Skeletal muscle tissue (tissue), 4 donors: Measurements from ENCODE around the gene PRKCSH. TPM values are rescaled to one million over a fixed set of nuclear protein-coding genes. Genes with fewer than 3 reads are reported as not detected.
A peak's percentile ranks its signal among the peaks of the same experiment; 100 is the strongest.

Experiments
- H3K27ac ChIP-seq: one replicate; pipeline ENCODE4 v1.7.0; 2013; ENCODE audit warnings: mild to moderate bottlenecking, low read depth, low read length, inconsistent platforms
- H3K27me3 ChIP-seq, 3 donors: one replicate each; pipeline ENCODE4 v1.7.0; 2013; ENCODE audit warnings: low read length in 3 of 3; ENCODE audit not compliant: control insufficient read depth in 3 of 3, insufficient read depth in 3 of 3
- H3K36me3 ChIP-seq, 3 donors: one replicate each; pipeline ENCODE4 v1.7.0; 2013; ENCODE audit warnings: low read length in 3 of 3; ENCODE audit not compliant: control insufficient read depth in 3 of 3, insufficient read depth in 3 of 3
- H3K4me1 ChIP-seq, 3 donors: one replicate each; pipeline ENCODE4 v1.7.0; 2013; ENCODE audit warnings: low read length in 3 of 3, mild to moderate bottlenecking in 3 of 3; ENCODE audit not compliant: control insufficient read depth in 3 of 3, insufficient read depth in 3 of 3
- H3K4me3 ChIP-seq, 3 donors: one replicate each; pipeline ENCODE4 v1.7.0; 2013; ENCODE audit warnings: low read length in 3 of 3
- H3K9ac ChIP-seq, 3 donors: one replicate each; pipeline ENCODE4 v1.7.0; 2013; ENCODE audit warnings: low read length in 3 of 3, mild to moderate bottlenecking in 3 of 3, moderate library complexity in 2 of 3, low read depth in 1 of 3
- H3K9me3 ChIP-seq, 3 donors: one replicate each; pipeline ENCODE4 v1.7.0; 2013; ENCODE audit warnings: low read length in 3 of 3; ENCODE audit not compliant: control insufficient read depth in 3 of 3
- total RNA-seq: library from RNA; depleted of rRNA; stranded (reverse); fragments of >200 nt; gene quantifications from one replicate; pipeline ENCODE4 v1.2.3, GENCODE V29; 2014
- donor health status: Osteomylitis.

The PRKCSH gene
- total RNA-seq, 1 donor from 2014 or later, result 67.8 TPM

- Histone ChIP-seq H3K27me3 (peaks cover 0 to 6% (median 0%) of the 10 kb centered on the region in 3 donors), H3K4me1 (peaks cover 16 to 21% (median 17%) of the 10 kb centered on the region in 3 donors), H3K9me3 (no peaks in the 10 kb centered on the region), H3K36me3 (peaks cover 16 to 20% (median 20%) of the 10 kb centered on the region in 3 donors), H3K27ac (peak overlapping the region; percentile 70), H3K9ac (peak overlapping the region; percentile 45 to 91 (median 65)), H3K4me3 (peak overlapping the region; percentile 97 to 99 (median 99))
Measured at GRCh38 chr19:11434703-11435056, 755 bp upstream of the PRKCSH start.

- Histone ChIP-seq H3K4me3 (peak overlapping the region; percentile 97 to 99 (median 99)), H3K36me3 (peaks cover 18 to 23% (median 22%) of the 10 kb centered on the region in 3 donors), H3K27ac (peak overlapping the region; percentile 70), H3K9ac (peak overlapping the region; percentile 72 to 91 (median 91)), H3K27me3 (no peaks in the 10 kb centered on the region), H3K9me3 (no peaks in the 10 kb centered on the region), H3K4me1 (peaks cover 16 to 21% (median 17%) of the 10 kb centered on the region in 3 donors)
Measured at GRCh38 chr19:11435833-11436313, 438 bp downstream of the PRKCSH start.

GRCh38 chr19:11437955-11438354 lies 2.5 kb downstream of the PRKCSH start:
- H3K36me3 ChIP-seq, result peaks cover 36 to 38% (median 37%) of the 10 kb centered on the region in 3 donors
- no peak overlapping the region for H3K9ac ChIP-seq
- no peaks in the 10 kb centered on the region for H3K9me3 ChIP-seq
- no peaks in the 10 kb centered on the region for H3K27me3 ChIP-seq
- no peak overlapping the region for H3K27ac ChIP-seq
- H3K4me1 ChIP-seq, result peaks cover 16 to 21% (median 17%) of the 10 kb centered on the region in 3 donors
- H3K4me3 ChIP-seq, result no peak overlapping the region

- no peaks in the 10 kb centered on the region for H3K4me1 ChIP-seq
- no peaks in the 10 kb centered on the region for H3K27me3 ChIP-seq
- H3K4me3 ChIP-seq, result no peak overlapping the region
- H3K36me3 ChIP-seq, result peaks cover 33 to 48% (median 36%) of the 10 kb centered on the region in 3 donors
- H3K27ac ChIP-seq, result no peak overlapping the region
- no peaks in the 10 kb centered on the region for H3K9me3 ChIP-seq
- peak overlapping the region in 2 of 3 donors; percentile 40 to 43 for H3K9ac ChIP-seq
Measured at GRCh38 chr19:11444059-11444458, 8.6 kb downstream of the PRKCSH start.

GRCh38 chr19:11445141-11445540 lies 9.7 kb downstream of the PRKCSH start:
- Histone ChIP-seq H3K9ac (no peak overlapping the region), H3K27ac (no peak overlapping the region), H3K9me3 (no peaks in the 10 kb centered on the region), H3K4me1 (no peaks in the 10 kb centered on the region), H3K36me3 (peaks cover 37 to 50% (median 37%) of the 10 kb centered on the region in 3 donors), H3K27me3 (no peaks in the 10 kb centered on the region), H3K4me3 (no peak overlapping the region)

GRCh38 chr19:11446271-11446651 lies 10.8 kb downstream of the PRKCSH start:
- H3K9ac ChIP-seq, result no peak overlapping the region
- no peak overlapping the region for H3K4me3 ChIP-seq
- no peaks in the 10 kb centered on the region for H3K27me3 ChIP-seq
- H3K4me1 ChIP-seq, result no peaks in the 10 kb centered on the region
- H3K36me3 ChIP-seq, result peaks cover 31 to 44% (median 36%) of the 10 kb centered on the region in 3 donors
- no peak overlapping the region for H3K27ac ChIP-seq
- no peaks in the 10 kb centered on the region for H3K9me3 ChIP-seq

GRCh38 chr19:11446652-11447301 lies 11.3 kb downstream of the PRKCSH start:
- Histone ChIP-seq H3K9ac (no peak overlapping the region), H3K4me3 (no peak overlapping the region), H3K36me3 (peaks cover 26 to 39% (median 30%) of the 10 kb centered on the region in 3 donors)

GRCh38 chr19:11447347-11448262 lies 12.2 kb downstream of the PRKCSH start:
- Histone ChIP-seq H3K4me3 (no peak overlapping the region), H3K9ac (no peak overlapping the region), H3K36me3 (peaks cover 19 to 31% (median 23%) of the 10 kb centered on the region in 3 donors)

More at GRCh38 chr19:11446652-11447301, 11.3 kb downstream of the PRKCSH start:
- Histone ChIP-seq H3K9me3 (no peaks in the 10 kb centered on the region), H3K4me1 (no peaks in the 10 kb centered on the region), H3K27me3 (no peaks in the 10 kb centered on the region), H3K27ac (no peak overlapping the region)

GRCh38 chr19:11448410-11448809 lies 13.0 kb downstream of the PRKCSH start:
- H3K9ac ChIP-seq, result no peak overlapping the region
- no peak overlapping the region for H3K4me3 ChIP-seq
- peaks cover 19 to 31% (median 23%) of the 10 kb centered on the region in 3 donors for H3K36me3 ChIP-seq
- no peaks in the 10 kb centered on the region for H3K4me1 ChIP-seq
- no peaks in the 10 kb centered on the region for H3K9me3 ChIP-seq
- H3K27ac ChIP-seq, result no peak overlapping the region
- H3K27me3 ChIP-seq, result peaks cover 0 to 6% (median 4%) of the 10 kb centered on the region in 3 donors

More at GRCh38 chr19:11447347-11448262, 12.2 kb downstream of the PRKCSH start:
- no peaks in the 10 kb centered on the region for H3K9me3 ChIP-seq
- no peaks in the 10 kb centered on the region for H3K4me1 ChIP-seq
- no peak overlapping the region for H3K27ac ChIP-seq
- no peaks in the 10 kb centered on the region for H3K27me3 ChIP-seq
